Endothelial cell of umbilical vein (primary cell): ENCODE results near the gene SETD3. TPM values are rescaled to one million over a fixed set of nuclear protein-coding genes. Genes with fewer than 3 reads are reported as not detected.

Experiments used
- BruUV-seq: library from RNA; stranded (reverse); fragments of 400-500 nt; replicated peaks from 2 replicates; lab custom pipeline; 2021; lab: Mats Ljungman, UMichigan
- CTCF ChIA-PET: fragments of 300-600, 350-600 bp; sonication (Branson Sonifier 250); formaldehyde crosslinking; loops from one replicate; lab custom pipeline; 2021; ENCODE audit warnings: antibody characterized with exemption, inconsistent platforms; lab: Charles Lee
- POLR2A ChIA-PET: fragments of 300-600, 350-600 bp; sonication (Branson Sonifier 250); formaldehyde crosslinking; loops from one replicate; lab custom pipeline; 2021; ENCODE audit warnings: antibody characterized with exemption, inconsistent platforms; lab: Charles Lee
- DNase-seq: peaks from one replicate; pipeline ENCODE4 v3.0.0-alpha.2; 2011; ENCODE audit warnings: low read depth, low spot score
- FAIRE-seq: peaks from 2 replicates; lab custom pipeline; 2011; peaks lifted over from hg19 to GRCh38; lab: Jason Lieb, UNC
- H2AFZ ChIP-seq: 2 replicates; pipeline ENCODE4 v1.6.0; 2012; ENCODE audit warnings: low read depth, low read length, control low read depth, inconsistent platforms
- H3K27ac ChIP-seq: 2 replicates; pipeline ENCODE4 v1.5.1; 2011; ENCODE audit warnings: low read depth, mild to moderate bottlenecking, control low read depth, low read length, moderate library complexity; ENCODE audit not compliant: insufficient read depth
- H3K27me3 ChIP-seq, 2 experiments: 2 replicates each; pipeline versions ENCODE4 v1.6.0 to v1.6.1; 2011; ENCODE audit warnings: low read length in 2 of 2, mixed read lengths in 1 of 2; ENCODE audit not compliant: control insufficient read depth in 2 of 2, insufficient read depth in 2 of 2
- H3K36me3 ChIP-seq, 2 experiments: 2 replicates in 1 of 2; 3 replicates in 1 of 2; pipeline ENCODE4 v1.5.1; 2011; ENCODE audit warnings: low read length in 2 of 2, mild to moderate bottlenecking in 1 of 2, moderate library complexity in 1 of 2; ENCODE audit not compliant: control insufficient read depth in 2 of 2, insufficient read depth in 2 of 2; ENCODE audit errors: extremely low read depth in 1 of 2
- H3K4me1 ChIP-seq: 3 replicates; pipeline ENCODE4 v1.5.1; 2011; ENCODE audit warnings: mild to moderate bottlenecking, low read length; ENCODE audit not compliant: control insufficient read depth, insufficient read depth; ENCODE audit errors: extremely low read depth
- H3K4me2 ChIP-seq: 2 replicates; pipeline ENCODE4 v1.6.1; 2011; ENCODE audit warnings: low read length, control low read depth, mixed read lengths; ENCODE audit not compliant: insufficient read depth
- H3K4me3 ChIP-seq, 3 experiments: fragments of 200-600 bp in 1 of 3; sonication (generic), shearing (Covaris generic) in 1 of 3; replicated peaks in 1 of 3; 2 replicates each; pipeline ENCODE4 v1.5.1; 2011 to 2016; ENCODE audit warnings: control low read depth in 3 of 3, low read length in 3 of 3, mild to moderate bottlenecking in 2 of 3, inconsistent platforms in 1 of 3, low read depth in 1 of 3, moderate library complexity in 1 of 3; ENCODE audit not compliant: insufficient read depth in 1 of 3
- H3K79me2 ChIP-seq: 2 replicates; pipeline ENCODE4 v1.6.0; 2012; ENCODE audit warnings: low read length, inconsistent platforms; ENCODE audit not compliant: control insufficient read depth, insufficient read depth
- H3K9ac ChIP-seq: replicated peaks from 2 replicates; pipeline ENCODE3; 2011; ENCODE audit warnings: low read length, control low read depth; ENCODE audit not compliant: insufficient read depth; ENCODE audit errors: extremely low read depth
- H3K9me1 ChIP-seq: replicated peaks from 3 replicates; pipeline ENCODE4 v1.6.0; 2011; ENCODE audit warnings: mild to moderate bottlenecking, low read length; ENCODE audit not compliant: control insufficient read depth, insufficient read depth; ENCODE audit errors: extremely low read depth
- H3K9me3 ChIP-seq: replicated peaks from 2 replicates; pipeline ENCODE4 v1.5.1; 2012; ENCODE audit warnings: low read length, inconsistent platforms; ENCODE audit not compliant: control insufficient read depth, insufficient read depth
- H4K20me1 ChIP-seq: replicated peaks from 2 replicates; pipeline ENCODE3; 2011; ENCODE audit warnings: mild to moderate bottlenecking, low read length; ENCODE audit not compliant: control insufficient read depth, insufficient read depth; ENCODE audit errors: extremely low read depth
- CTCF ChIP-seq, 2 donors: IDR thresholded peaks; 1 replicate in 1 of 2; 2 replicates in 1 of 2; pipeline ENCODE4 v1.5.1; 2011; ENCODE audit warnings: low read length in 2 of 2, mild to moderate bottlenecking in 2 of 2, moderate library complexity in 2 of 2, control low read depth in 1 of 2, inconsistent platforms in 1 of 2, low read depth in 1 of 2; ENCODE audit not compliant: insufficient read depth in 1 of 2; ENCODE audit errors: extremely low read depth in 1 of 2
- EZH2 ChIP-seq: IDR thresholded peaks from 2 replicates; pipeline ENCODE4 v1.6.1; 2012; ENCODE audit warnings: borderline replicate concordance, low read depth, mild to moderate bottlenecking, moderate library complexity, low read length, inconsistent platforms; ENCODE audit not compliant: severe bottlenecking
- FOS ChIP-seq: IDR thresholded peaks from 2 replicates; pipeline ENCODE4 v1.6.1; 2011; ENCODE audit warnings: mild to moderate bottlenecking, low read length, moderate library complexity, borderline replicate concordance; ENCODE audit not compliant: insufficient read depth
- GATA2 ChIP-seq: IDR thresholded peaks from 2 replicates; pipeline ENCODE4 v1.7.0; 2011; ENCODE audit warnings: low read depth, mild to moderate bottlenecking, moderate library complexity, mixed read lengths, low read length; ENCODE audit not compliant: insufficient read length, insufficient read depth
- JUN ChIP-seq: IDR thresholded peaks from 2 replicates; pipeline ENCODE4 v1.6.1; 2011; ENCODE audit warnings: borderline replicate concordance, low read depth; ENCODE audit not compliant: insufficient read length, insufficient read depth
- MAX ChIP-seq: IDR thresholded peaks from 2 replicates; pipeline ENCODE4 v1.6.1; 2011; ENCODE audit not compliant: insufficient read depth, insufficient read length
- MYC ChIP-seq: IDR thresholded peaks from one replicate; pipeline ENCODE4 v1.6.1; 2011; ENCODE audit warnings: mild to moderate bottlenecking, low read depth, low read length
- POLR2A ChIP-seq: IDR thresholded peaks from 2 replicates; pipeline ENCODE4 v1.6.1; 2012; ENCODE audit warnings: low read depth, mild to moderate bottlenecking, control low read depth, low read length
- POLR2AphosphoS5 ChIP-seq: IDR thresholded peaks from 2 replicates; pipeline ENCODE4 v1.6.1; 2012; ENCODE audit warnings: low read depth, mild to moderate bottlenecking, control low read depth, low read length, moderate library complexity; ENCODE audit not compliant: insufficient read depth
- dilution Hi-C: fragments of 300-500 bp; cut with MboI; formaldehyde crosslinking; loops from one replicate; pipeline ENCODE4 v1.15.0; 2019; ENCODE audit warnings: low sequenced_read_pairs; ENCODE audit not compliant: extremely low pct_ligation_motif_present
- intact Hi-C: fragments of 100-400 bp; cut with micrococcal nuclease; formaldehyde crosslinking; loops from one replicate; pipeline ENCODE4 v1.10.0; 2022
- polyA plus RNA-seq, 4 experiments: library from polyadenylated mRNA; depleted of rRNA in 3 of 4; stranded (reverse) in 3 of 4; unstranded in 1 of 4; fragments of >200 nt; gene quantifications; 2 replicates each; pipeline versions ENCODE4 v1.2.1 to v1.2.3, GENCODE V29; 2011 to 2012; ENCODE audit warnings: missing spikeins in 1 of 4
- total RNA-seq: library from RNA; stranded (reverse); gene quantifications from 2 replicates; pipeline ENCODE4 v1.2.3, GENCODE V29; 2021

SETD3 gene
- total and polyA plus RNA-seq, 2 donors (not counting 3 experiments of a cell fraction or from before 2014, with no cell fraction given): 18.1 to 53.1 TPM

DNA sequence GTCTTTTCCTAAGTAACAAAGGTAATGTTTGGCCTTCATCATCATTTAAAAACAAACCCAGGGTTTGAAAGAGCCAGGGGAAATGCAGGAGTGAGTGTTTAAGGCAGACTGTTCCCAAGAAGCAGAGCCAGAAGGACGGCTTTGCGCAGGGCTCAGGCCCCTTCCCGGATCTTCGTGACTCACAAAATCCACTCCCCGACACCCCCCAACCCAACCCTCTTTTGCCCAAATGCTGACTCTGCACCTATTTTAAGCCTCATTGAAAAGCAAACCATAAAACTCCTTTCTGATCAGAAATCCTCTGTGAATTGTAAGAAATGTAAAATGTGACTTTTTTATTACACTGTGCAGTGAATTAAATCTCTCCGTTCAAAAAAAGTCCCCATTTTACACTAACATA lies 67.5 kb downstream of the SETD3 start:
- DNase-seq: no peak
- Histone ChIP-seq H3K9me1 (no peaks in the 10 kb centered on the region), H3K27me3 (no peaks in the 10 kb centered on the region), H3K36me3 (peaks cover 0 to 5% of the 10 kb centered on the region in 2 experiments), H3K9me3 (no peaks in the 10 kb centered on the region), H3K4me1 (no peaks in the 10 kb centered on the region), H3K9ac (no peak overlapping the region), H3K4me2 (no peak overlapping the region), H4K20me1 (no peaks in the 10 kb centered on the region), H2AFZ (no peak overlapping the region), H3K79me2 (no peaks in the 10 kb centered on the region), H3K27ac (no peak overlapping the region), H3K4me3 (no peak overlapping the region)
- POLR2A ChIA-PET: no interaction called here
- FAIRE-seq: no peak
- BruUV-seq: no TSS peak
- CTCF ChIA-PET: interaction anchor here (8.5 kb wide), 1 partner anchor 21 kb away, joined by 237 read pairs; no protein-coding TSS in a partner anchor
- dilution Hi-C loops (no loop called here), intact Hi-C loops (no loop called here)
- TF ChIP-seq CTCF (IDR thresholded peaks at IDR 0.05; ENCODE audit: extremely low read depth in 1 of 2, insufficient read depth in 1 of 2, low read depth in 1 of 2, low read length in 2 of 2): no peak
- TF ChIP-seq EZH2: no peak
- TF ChIP-seq GATA2: no peak
- no peak for TF ChIP-seq POLR2AphosphoS5
- no peak for TF ChIP-seq FOS
- TF ChIP-seq JUN: no peak
- no peak for TF ChIP-seq POLR2A
- no peak for TF ChIP-seq MAX
- TF ChIP-seq MYC: no peak
